Stromal cell of bone marrow (primary cell): ENCODE results near the gene DUSP3.

Experiments
- DNase-seq: peaks from one replicate; pipeline ENCODE4 v3.0.0-alpha.2; 2012; ENCODE audit warnings: low read depth

DUSP3 gene

GRCh38 chr17:43768943-43769342 lies 9.8 kb downstream of the DUSP3 start:
- no peak for DNase-seq

- no peak for DNase-seq
Measured at GRCh38 chr17:43768382-43768781, 10.4 kb downstream of the DUSP3 start.

- no peak for DNase-seq
Measured at GRCh38 chr17:43767713-43768059, 11.1 kb downstream of the DUSP3 start.

- no peak for DNase-seq
Measured at GRCh38 chr17:43767053-43767712, 11.6 kb downstream of the DUSP3 start.

- DNase-seq: no peak
Measured at GRCh38 chr17:43766413-43767052, 12.2 kb downstream of the DUSP3 start.

GRCh38 chr17:43760254-43760852 lies 18.4 kb downstream of the DUSP3 start:
- peak; percentile 84 for DNase-seq

- DNase-seq: no peak
Measured at GRCh38 chr17:43759836-43760235, 18.9 kb downstream of the DUSP3 start.

- no peak for DNase-seq
Measured at GRCh38 chr17:43758497-43759174, 20.1 kb downstream of the DUSP3 start, which contains the start of gene SOST. Gene SOST (minus strand): TSS chr17:43758791. CDS start chr17:43758741, 50 bp downstream.

GRCh38 chr17:43758086-43758485 lies 20.7 kb downstream of the DUSP3 start:
- no peak for DNase-seq

- no peak for DNase-seq
Measured at GRCh38 chr17:43757171-43757660, 21.6 kb downstream of the DUSP3 start.

GRCh38 chr17:43756201-43756600 lies 22.6 kb downstream of the DUSP3 start:
- DNase-seq: no peak

GRCh38 chr17:43755389-43755875 lies 23.3 kb downstream of the DUSP3 start:
- DNase-seq: no peak

- DNase-seq: no peak
Measured at GRCh38 chr17:43754947-43755346, 23.8 kb downstream of the DUSP3 start.

GRCh38 chr17:43753493-43754129 lies 25.2 kb downstream of the DUSP3 start:
- DNase-seq: no peak

- DNase-seq: no peak
Measured at GRCh38 chr17:43750153-43750552, 28.6 kb downstream of the DUSP3 start.

- DNase-seq: no peak
Measured at GRCh38 chr17:43745541-43745940, 33.2 kb downstream of the DUSP3 start.

- DNase-seq: no peak
Measured at GRCh38 chr17:43741636-43742035, 37.1 kb downstream of the DUSP3 start.

- peak; percentile 63 for DNase-seq
Measured at GRCh38 chr17:43740541-43740940, 38.2 kb downstream of the DUSP3 start.

- DNase-seq: no peak
Measured at GRCh38 chr17:43737722-43738121, 41.1 kb downstream of the DUSP3 start.

GRCh38 chr17:43736389-43736788 lies 42.4 kb downstream of the DUSP3 start:
- no peak for DNase-seq

GRCh38 chr17:43734376-43734775 lies 44.4 kb downstream of the DUSP3 start:
- DNase-seq: peak; percentile 91

GRCh38 chr17:43733956-43734355 lies 44.8 kb downstream of the DUSP3 start:
- no peak for DNase-seq
